ENCODE results near the gene KLHL11.
"Not testable (repeated sequence)": the region's sequence is repeated elsewhere in the genome, so short reads cannot be mapped to it uniquely, and the experiment has no call there.

KLHL11 gene

DNA sequence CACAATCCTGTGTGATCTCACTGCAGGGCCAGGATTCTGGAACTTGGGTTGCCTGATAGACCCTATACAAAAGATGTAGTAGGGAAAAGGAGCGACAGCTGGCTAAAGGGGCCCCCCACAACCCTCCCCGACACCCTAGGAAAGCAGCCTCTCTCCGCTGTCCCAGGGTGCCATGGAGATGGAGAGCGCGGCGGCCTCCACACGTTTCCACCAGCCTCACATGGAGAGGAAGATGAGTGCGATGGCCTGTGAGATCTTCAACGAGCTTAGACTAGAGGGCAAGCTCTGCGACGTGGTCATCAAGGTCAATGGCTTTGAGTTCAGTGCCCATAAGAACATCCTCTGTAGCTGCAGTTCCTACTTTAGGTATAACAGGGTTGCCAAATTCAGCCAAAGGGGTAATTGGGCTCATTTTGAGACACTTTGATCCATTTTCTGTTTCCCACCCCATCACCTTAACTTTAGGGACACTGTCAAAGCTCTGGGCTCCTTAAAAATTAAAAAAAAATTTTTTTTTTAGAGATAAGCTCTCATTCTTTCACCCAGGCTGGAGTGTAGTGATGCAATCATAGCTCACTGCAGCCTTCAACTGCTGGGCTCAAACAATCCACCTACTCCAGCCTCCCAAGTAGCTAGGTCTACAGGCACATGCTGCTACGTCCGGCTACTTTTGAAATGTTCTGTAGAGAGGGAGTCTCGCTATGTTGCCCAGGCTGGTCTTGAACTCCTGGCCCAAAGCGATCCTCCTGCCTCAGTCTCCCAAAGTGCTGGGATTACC, 27.3 kb downstream of the KLHL11 start, which contains the start of gene KLHL10:
Gene KLHL10, plus strand, starts transcription at position 65 of the 778 bp plus-strand sequence. Its CDS starts 108 bp downstream, at position 173.
- DNase-seq (ENCODE audit: low spot score), result no peak
- FAIRE-seq, result no peak

DNA sequence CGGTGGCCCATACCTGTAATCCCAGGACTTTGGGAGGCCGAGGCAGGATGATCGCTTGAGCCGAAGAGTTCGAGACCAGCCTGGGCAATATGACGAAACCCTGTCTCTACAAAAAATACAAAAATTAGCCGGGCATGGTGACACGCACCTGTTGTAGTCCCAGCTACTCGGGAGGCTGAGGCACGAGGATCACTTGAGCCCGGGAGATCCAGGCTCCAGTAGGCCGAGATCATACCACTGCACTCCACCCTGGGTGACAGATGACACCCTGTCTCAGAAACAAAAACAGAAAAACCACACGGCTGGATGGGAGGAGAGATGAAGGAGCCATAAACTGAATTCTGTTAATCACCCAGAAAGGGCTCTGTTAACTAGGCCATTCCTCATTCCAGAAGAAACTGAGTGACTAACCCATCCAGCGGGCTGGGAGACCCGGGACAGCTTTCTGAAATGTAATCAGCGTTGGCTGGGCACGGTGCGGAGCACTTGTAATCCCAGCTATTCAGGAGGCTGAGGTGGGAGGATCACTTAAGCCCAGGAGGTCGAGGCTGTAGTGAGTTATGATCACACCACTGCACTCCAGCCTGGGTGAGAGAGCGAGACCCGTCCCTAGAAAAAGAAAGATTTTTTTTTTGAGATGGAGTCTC, 28.6 kb downstream of the KLHL11 start:
- FAIRE-seq, result no peak
- DNase-seq (ENCODE audit: low spot score), result no peak

DNA sequence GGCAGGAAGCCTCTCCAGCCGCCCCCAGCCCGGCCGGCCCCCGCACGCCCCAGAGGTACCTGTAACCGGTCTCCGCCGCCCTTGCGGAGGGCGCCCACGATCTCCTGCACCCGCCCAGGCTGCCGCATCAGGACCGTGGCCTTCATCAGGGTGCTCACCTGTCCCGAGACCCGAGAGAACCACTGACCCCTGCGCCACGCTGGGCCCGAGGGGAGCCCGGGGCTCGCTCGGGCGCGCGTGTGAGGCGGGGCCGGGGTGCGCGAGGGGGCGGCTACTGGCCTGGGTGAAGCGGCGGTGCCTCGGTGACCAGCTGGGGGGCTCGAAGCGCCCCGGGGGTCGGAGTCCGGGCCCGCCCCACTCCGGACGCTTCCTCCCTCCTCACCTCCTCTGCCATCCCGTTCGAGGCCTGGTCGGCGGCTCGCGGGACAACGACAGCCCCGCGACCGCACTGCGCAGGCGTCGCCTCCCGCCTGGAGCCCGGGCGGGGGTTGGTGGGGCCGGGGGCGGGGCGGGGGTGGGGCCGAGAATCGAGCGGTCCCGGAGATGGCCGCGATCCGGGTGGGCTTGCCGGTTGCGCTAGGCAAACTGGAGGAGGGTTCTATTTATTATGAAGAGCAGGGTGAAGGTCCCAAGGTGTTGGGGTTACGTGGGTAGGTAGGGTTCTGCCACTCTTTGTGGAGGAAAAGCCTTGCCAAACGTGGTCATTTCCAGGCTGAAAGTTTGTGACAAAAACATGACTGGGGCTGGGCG, 29.2 kb downstream of the KLHL11 start, which contains the start of gene NT5C3B:
Gene NT5C3B, minus strand, starts transcription at position 433 of the 750 bp plus-strand sequence. Its CDS starts 39 bp downstream, at position 394.
- DNase-seq (ENCODE audit: low spot score) (peak; percentile 34), FAIRE-seq (no peak)

DNA sequence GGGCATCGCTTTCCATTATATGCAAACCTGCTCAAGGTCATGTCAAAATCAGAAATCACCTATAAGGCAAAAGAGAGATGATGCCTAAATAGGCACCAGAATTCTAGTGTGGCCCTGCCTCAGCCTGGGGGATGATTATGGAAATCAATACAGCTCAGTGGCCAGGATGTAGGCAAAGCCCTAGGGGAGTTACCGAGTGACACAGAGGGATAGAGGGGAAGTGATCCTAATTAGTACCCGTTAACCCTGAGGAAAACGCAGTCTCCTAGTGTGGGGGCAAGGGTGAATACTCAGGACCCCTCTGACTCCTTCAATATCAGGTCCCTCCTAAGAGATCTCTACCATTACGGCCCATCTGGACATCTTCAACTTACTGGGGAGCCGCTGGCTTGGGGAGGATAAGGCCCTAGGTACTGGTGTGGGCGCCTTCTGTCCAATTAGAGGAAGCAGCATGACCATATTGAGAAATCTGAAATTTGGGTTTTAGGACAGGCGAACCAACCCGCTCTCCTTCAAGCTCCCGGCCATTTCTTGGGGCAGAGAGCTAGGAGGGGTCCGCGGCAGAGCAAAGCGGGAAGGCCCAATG, 29.9 kb downstream of the KLHL11 start:
- DNase-seq (ENCODE audit: low spot score), result no peak
- no peak for FAIRE-seq

DNA sequence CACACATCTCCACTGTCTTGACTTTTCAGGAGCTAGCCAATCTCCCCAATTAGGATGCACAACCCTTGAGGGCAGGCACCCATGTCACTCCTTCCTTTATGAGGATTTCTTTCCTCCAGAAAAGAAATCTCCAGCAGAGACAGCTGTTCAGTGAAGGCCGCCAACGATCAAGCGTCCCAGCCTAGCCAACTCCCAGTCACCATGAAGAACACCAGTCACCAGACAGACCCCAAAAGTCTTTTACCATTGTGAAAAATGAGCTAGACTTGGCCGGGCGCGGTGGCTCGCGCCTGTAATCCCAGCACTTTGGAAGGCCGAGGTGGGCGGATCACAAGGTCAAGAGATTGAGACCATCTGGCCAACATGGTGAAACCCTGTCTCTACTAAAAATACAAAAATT, 35.3 kb downstream of the KLHL11 start:
- not testable (repeated sequence) for FAIRE-seq; DNase-seq (ENCODE audit: low spot score)

DNA sequence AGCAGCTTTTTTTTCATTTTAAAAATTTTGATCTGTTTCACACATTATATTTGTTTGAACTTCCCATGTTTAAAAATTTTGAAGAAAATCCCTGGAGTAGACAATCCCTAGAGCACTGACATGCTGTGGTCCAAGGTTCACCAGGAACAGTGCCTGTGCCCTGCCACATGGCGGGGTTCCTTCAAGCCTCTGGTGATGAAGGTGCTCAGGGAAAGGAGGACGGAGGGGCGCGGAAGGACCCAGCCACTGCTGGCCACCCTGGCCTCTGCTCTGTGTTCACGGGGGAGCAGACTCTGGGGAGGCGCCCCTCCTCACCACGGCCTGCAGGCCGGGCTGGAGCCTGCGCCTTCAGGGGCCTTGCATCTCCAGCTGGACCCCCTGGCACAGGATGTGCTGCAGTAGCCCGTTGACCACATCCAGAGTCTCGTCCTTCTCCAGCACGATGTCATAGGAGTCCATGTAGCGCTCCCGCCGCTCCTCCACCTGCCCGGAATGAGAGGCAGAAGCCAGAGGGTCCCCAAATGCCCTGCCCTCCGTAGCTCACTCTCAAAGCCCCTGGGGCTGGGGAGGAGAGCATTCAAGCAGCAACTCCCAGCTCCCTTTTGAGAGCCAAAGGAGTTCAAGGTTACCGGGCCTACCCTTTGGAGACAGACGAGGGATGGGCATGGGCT, 39.9 kb downstream of the KLHL11 start:
- FAIRE-seq (no peak), DNase-seq (ENCODE audit: low spot score) (no peak)

DNA sequence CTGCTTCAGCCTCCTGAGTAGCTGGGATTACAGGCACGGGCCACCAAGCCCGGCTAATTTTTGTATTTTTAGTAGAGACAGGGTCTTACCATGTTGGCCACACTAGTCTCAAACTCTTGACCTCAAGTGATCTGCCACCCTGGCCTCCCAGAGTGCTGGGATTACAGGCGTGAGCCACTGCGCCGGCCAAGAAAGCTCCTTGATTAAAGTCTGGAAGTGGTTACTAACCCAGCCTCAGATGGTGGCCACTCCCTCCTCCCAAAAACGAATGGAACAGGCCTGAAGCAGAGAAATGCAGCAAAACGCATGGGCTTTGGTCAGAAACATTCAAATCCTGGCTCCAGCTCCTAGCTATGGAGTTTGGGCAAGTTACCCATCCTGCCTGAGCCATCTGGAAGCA, 41.1 kb downstream of the KLHL11 start:
- FAIRE-seq (no peak), DNase-seq (ENCODE audit: low spot score) (no peak)

DNA sequence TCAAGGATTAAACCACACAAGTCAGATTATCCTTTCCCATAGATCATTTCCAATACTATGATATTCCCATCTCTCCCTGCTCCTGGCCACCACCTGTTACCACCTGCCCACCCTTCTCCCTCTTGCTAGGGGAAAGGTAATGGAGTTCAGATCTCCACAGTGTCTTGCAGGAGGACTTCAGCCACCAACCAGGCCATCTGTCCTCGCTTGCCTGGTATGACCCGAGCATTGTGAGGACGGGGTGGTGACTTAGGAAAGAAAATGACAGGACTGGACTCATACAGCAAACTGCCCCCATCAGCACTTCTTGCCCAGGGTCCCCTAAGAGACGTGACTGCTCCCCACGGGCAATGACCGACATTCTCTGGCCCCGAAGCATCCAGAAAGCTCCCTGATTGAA, 41.6 kb downstream of the KLHL11 start:
- FAIRE-seq (no peak), DNase-seq (ENCODE audit: low spot score) (no peak)

DNA sequence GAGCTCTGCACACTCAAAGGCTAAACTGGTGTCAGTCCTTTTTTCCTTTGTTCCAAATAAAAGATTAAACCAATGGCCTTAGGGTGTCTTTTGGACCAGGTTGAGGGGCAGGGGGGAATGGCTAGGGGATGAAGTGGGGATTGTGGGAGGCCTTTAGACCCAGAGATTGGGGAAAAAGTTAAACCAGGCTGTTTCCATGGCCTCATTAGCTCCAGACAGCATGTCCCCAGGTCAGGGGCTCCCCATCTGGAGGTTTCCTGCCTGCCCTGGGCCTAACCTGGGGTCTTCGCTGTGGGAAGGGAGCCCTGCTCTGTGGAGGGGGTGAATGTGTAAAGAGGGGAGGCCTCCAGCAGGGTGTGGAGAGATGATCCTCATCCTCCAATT, 42.1 kb downstream of the KLHL11 start:
- DNase-seq (ENCODE audit: low spot score) (no peak), FAIRE-seq (no peak)

DNA sequence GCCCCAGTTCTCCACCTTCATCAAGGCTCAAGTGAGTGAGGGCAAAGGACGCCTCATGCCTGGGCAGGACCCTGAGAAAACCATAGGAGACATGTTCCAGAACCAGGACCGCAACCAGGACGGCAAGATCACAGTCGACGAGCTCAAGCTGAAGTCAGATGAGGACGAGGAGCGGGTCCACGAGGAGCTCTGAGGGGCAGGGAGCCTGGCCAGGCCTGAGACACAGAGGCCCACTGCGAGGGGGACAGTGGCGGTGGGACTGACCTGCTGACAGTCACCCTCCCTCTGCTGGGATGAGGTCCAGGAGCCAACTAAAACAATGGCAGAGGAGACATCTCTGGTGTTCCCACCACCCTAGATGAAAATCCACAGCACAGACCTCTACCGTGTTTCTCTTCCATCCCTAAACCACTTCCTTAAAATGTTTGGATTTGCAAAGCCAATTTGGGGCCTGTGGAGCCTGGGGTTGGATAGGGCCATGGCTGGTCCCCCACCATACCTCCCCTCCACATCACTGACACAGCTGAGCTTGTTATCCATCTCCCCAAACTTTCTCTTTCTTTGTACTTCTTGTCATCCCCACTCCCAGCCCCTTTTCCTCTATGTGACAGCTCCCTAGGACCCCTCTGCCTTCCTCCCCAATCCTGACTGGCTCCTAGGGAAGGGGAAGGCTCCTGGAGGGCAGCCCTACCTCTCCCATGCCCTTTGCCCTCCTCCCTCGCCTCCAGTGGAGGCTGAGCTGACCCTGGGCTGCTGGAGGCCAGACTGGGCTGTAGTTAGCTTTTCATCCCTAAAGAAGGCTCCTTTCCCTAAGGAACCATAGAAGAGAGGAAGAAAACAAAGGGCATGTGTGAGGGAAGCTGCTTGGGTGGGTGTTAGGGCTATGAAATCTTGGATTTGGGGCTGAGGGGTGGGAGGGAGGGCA, 42.7 kb downstream of the KLHL11 start:
- DNase-seq (ENCODE audit: low spot score) (no peak), FAIRE-seq (no peak)

DNA sequence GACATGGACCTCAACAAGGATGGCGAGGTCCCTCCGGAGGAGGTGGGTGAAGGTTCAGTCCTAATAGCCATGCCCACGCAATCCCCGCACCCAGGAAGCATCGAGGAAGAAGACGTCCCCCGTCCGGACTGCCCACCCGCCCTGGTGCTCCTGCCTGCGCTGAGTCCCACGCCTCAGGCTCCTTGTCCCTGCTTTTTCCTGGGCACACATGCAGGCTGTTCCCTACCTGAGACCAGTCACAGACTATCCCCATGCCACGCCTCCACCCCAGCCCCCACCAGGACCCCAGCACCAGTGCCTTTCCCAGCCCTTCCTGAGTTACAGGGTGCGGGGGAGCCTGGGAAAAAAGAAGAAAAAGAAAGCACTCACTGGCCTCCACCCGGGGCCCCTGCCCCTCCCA, 43.4 kb downstream of the KLHL11 start:
- no peak for DNase-seq (ENCODE audit: low spot score)
- FAIRE-seq, result no peak

DNA sequence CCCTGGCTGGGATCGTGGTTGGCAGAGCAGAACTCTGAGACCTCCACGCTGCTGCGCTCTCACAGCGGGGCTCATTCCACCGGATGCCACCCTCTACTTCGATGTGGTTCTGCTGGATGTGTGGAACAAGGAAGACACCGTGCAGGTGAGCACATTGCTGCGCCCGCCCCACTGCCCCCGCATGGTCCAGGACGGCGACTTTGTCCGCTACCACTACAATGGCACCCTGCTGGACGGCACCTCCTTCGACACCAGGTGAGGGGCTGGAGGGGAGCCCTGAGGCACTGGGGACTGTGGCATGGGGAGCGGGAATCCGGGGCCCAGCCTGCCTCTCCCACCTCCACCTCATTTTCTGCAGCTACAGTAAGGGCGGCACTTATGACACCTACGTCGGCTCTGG, 47.2 kb downstream of the KLHL11 start:
- DNase-seq (ENCODE audit: low spot score) (no peak), FAIRE-seq (no peak)

DNA sequence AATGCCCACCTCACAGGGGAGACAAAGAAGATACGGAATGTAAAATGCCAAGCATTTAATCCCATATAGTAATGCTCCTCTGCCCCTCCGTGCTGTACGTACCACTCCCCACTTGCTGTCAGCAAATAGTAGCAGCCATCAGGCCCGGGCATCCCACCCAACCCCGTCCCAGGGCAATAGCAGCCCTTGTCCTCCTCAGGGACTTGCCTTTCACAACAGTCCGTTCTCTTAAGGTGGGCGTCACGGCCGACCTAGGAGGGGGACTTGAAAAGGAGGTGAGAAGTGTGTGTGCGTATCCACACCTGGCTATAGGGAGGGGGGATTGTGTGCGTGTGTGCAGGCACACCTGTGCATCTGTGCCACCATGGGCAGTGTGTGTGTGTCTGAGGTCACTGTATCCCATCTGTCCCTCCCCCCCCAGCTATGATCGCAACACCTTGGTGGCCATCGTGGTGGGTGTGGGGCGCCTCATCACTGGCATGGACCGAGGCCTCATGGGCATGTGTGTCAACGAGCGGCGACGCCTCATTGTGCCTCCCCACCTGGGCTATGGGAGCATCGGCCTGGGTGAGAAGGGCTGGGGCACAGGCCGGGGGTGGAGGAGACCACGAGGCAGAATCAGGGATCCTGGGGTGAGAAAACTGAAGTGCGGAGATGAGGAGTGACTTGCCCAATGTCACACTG, 48.4 kb downstream of the KLHL11 start:
- no peak for FAIRE-seq

DNA sequence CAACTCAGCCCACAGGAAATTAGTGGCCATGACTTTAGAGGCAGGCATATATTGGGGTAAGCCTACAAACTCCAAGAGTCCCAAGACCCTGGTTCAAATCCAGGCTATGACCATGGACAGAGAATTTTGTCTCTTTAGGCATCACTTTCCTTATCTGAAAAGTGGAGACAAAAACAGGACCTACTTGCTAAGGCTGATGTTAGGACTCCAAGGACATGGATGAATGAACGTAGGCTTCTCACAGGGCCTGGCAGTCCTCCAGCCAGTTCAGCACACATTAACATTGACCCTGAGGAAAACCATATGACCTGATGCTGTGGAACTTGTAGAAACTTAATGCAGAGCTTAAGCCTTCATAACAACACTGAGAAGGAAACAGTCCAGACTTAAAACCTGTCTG, 51.0 kb downstream of the KLHL11 start:
- FAIRE-seq, result peak; percentile 88

More for the DNA sequence above, 48.4 kb downstream of the KLHL11 start:
- no peak for DNase-seq (ENCODE audit: low spot score)

DNA sequence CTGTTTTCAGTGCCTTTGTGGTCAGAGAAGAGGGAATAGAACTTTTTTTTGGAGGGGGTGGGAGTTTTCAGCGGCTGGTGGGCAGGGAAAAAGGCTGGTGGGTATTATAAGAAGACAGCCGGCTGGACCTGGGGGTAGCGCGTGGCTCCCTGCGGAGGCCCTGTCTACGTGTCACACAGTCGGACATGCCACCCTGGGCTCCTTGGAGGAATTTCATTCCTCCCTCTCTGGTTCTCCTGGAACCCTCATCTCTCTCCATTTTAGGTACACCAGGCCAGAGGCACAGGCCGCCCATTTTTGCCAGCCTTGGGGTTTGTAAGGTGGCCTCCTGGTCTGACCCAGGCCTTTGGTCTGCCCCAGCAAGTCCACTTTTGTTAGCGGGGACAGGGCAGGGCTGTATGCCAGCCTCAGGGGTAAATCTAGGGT, 51.5 kb downstream of the KLHL11 start:
- DNase-seq (ENCODE audit: low spot score) (no peak), FAIRE-seq (no peak)

More for the DNA sequence above, 51.0 kb downstream of the KLHL11 start:
- peak; percentile 81 for DNase-seq (ENCODE audit: low spot score)

DNA sequence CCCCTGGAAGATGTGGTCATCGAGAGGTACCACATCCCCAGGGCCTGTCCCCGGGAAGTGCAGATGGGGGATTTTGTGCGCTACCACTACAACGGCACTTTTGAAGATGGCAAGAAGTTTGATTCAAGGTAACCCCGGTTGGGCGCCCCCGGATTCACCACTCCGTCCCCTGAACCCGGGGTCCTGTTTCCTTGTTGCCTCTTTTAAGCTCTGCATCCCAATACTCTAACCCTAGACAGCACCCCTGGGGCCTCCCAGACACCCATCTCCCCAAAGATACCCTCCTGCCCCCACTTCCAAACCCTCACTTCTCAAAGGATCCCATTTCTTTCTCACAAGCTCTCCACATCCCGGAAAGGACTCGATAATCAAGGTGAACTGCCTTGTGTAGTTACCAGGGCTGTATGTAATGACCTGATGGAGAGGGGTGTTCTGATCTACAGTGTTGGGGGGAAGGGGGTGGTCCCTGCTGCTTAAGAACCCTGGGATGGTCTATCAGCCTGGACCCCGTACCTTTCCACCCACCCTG, 52.0 kb downstream of the KLHL11 start:
- DNase-seq (ENCODE audit: low spot score) (no peak), FAIRE-seq (no peak)

DNA sequence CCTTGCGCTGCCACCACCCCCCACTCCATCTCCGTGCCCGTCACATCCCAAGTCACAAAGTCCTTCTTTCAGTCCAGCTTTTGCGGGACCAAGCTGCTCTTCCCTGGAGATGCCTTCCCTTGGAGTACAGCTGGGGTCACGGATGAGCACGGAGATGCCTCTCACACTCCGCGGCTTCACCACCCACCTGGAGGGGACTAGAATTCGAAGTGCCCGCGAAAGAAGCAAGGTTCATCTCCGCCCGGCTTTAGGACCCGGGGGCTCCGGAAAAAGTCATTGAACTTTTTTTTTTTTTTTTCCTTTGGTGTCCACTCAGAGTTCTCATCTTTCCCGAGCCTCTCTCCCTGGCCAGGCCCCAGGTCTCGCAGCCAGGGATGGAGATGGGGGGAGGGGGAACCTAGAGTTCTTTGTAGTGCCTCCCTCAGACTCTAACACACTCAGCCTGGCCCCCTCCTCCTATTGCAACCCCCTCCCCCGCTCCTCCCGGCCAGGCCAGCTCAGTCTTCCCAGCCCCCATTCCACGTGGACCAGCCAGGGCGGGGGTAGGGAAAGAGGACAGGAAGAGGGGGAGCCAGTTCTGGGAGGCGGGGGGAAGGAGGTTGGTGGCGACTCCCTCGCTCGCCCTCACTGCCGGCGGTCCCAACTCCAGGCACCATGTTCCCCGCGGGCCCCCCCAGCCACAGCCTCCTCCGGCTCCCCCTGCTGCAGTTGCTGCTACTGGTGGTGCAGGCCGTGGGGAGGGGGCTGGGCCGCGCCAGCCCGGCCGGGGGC, 52.7 kb downstream of the KLHL11 start, which contains the start of gene FKBP10:
Gene FKBP10, plus strand, starts transcription at position 624 of the 771 bp plus-strand sequence. Its CDS starts 31 bp downstream, at position 655.
- FAIRE-seq (no peak), DNase-seq (ENCODE audit: low spot score) (peak; percentile 57)

All from RCC 7860 (cell line).